Stimulated activated CD8-positive, alpha-beta memory T cell treated with anti-CD3 and anti-CD28 coated beads, Interleukin-12 subunit alpha, Interleukin-12 subunit beta, amount 100 ng/mL, for 24 hours (primary cell): ENCODE results near the gene MST1.

Source experiments
- DNase-seq: peaks from one replicate; pipeline ENCODE4 v3.0.0-alpha.2; 2020; ENCODE audit errors: extremely low read depth

MST1 gene

GRCh38 chr3:49656541-49657112 lies 32.6 kb downstream of the MST1 start:
- DNase-seq: no peak

- DNase-seq: no peak
Observed at GRCh38 chr3:49655731-49656285, 33.5 kb downstream of the MST1 start.

DNA sequence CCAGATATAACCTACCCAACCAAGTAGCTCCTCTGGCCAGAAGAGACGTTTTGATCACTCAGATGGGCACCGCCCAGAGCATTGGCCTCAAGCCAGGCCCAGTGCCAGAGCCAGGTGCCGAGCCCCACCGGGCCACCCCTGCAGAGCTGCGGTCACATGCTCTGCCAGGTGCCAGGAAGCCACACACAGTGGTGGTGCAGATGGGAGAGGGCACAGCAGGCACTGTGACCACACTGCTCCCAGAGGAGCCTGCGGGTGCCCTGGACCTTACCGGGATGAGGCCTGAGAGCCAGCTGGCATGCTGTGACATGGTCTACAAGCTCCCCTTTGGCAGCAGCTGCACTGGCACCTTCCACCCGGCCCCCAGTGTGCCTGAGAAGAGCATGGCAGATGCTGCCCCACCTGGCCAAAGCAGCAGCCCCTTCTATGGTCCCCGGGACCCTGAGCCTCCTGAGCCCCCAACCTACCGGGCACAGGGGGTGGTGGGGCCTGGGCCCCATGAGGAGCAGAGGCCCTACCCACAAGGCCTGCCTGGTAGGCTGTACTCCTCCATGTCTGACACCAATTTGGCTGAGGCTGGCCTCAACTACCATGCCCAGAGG lies 34.2 kb downstream of the MST1 start:
- no peak for DNase-seq

DNA sequence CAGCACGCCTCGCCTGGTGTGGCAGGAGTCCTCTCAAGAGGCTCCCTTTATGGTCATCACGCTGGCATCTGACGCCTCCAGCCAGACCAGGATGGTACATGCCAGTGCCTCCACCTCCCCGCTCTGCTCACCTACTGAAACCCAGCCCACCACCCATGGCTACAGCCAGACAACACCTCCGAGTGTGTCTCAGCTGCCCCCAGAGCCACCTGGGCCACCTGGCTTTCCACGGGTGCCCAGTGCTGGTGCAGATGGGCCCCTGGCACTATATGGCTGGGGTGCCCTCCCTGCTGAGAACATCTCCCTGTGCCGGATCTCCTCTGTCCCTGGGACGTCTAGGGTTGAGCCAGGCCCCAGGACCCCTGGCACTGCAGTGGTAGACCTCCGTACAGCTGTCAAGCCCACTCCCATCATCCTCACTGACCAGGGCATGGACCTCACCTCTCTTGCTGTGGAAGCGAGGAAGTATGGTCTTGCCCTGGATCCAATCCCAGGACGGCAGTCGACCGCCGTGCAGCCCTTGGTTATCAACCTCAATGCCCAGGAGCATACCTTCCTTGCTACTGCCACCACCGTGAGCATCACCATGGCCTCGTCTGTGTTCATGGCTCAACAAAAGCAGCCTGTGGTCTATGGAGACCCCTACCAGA lies 35.0 kb downstream of the MST1 start:
- DNase-seq: no peak

GRCh38 chr3:49653621-49654020 lies 35.7 kb downstream of the MST1 start:
- DNase-seq: no peak

GRCh38 chr3:49652903-49653415 lies 36.3 kb downstream of the MST1 start:
- no peak for DNase-seq

- no peak for DNase-seq
Observed at GRCh38 chr3:49652218-49652902, 36.9 kb downstream of the MST1 start.

- DNase-seq: no peak
Observed at GRCh38 chr3:49650637-49651036, 38.6 kb downstream of the MST1 start.

- DNase-seq: no peak
Observed at GRCh38 chr3:49650177-49650576, 39.1 kb downstream of the MST1 start.

GRCh38 chr3:49649576-49649975 lies 39.7 kb downstream of the MST1 start:
- no peak for DNase-seq

GRCh38 chr3:49648354-49649019 lies 40.8 kb downstream of the MST1 start:
- no peak for DNase-seq

DNA sequence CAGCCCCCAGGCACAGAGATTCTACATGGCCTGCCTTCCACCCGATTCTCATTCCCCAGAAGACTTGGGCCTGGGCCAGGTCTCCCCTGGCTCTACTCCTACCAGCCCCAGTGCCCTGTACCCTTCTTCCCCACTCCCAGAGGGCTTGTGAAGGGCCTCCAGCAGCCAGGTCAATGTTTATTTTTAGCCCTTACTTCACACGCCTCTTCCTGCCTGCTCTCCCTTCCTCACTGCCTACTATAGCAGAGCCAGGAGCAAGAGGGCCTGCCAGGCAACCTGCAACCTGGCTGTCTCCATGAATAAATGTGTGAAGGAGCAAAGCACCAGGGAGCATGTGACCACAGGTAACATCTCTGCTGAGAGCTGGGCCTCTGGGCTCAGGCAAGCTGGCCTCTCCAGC lies 41.5 kb downstream of the MST1 start:
- no peak for DNase-seq

DNA sequence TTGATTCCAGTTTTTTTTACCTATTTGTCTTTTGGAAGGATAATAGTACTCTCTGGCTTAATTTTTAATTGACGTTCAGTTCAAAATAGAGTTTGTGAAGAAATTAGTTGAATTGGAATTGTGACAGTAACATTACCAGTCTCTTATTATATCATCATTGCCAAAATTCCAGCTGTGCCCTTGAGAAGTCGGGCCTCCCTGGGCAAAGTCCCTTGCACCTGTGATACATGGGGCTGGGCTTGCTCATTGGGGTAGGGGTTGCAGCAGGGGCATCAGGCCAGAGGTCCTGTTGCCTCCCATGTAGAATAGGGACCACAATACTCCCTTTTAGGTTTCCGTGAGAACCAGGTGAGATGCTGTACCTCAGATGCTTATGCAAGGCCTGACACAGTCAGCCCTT lies 43.0 kb downstream of the MST1 start:
- no peak for DNase-seq

GRCh38 chr3:49644684-49645083 lies 44.6 kb downstream of the MST1 start:
- DNase-seq: no peak

DNA sequence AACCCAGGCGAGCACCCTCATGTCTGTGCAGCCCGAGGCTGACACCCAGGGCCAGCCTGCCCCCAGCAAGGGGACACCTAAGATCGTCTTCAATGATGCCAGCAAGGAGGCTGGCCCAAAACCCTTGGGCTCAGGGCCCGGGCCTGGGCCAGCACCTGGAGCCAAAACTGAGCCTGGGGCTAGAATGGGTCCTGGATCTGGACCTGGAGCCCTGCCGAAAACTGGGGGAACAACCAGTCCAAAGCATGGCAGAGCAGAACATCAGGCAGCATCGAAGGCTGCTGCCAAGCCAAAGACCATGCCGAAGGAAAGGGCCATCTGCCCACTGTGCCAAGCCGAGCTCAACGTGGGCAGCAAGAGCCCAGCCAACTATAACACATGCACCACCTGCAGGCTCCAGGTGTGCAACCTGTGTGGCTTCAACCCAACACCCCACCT lies 46.5 kb downstream of the MST1 start:
- DNase-seq: no peak

DNA sequence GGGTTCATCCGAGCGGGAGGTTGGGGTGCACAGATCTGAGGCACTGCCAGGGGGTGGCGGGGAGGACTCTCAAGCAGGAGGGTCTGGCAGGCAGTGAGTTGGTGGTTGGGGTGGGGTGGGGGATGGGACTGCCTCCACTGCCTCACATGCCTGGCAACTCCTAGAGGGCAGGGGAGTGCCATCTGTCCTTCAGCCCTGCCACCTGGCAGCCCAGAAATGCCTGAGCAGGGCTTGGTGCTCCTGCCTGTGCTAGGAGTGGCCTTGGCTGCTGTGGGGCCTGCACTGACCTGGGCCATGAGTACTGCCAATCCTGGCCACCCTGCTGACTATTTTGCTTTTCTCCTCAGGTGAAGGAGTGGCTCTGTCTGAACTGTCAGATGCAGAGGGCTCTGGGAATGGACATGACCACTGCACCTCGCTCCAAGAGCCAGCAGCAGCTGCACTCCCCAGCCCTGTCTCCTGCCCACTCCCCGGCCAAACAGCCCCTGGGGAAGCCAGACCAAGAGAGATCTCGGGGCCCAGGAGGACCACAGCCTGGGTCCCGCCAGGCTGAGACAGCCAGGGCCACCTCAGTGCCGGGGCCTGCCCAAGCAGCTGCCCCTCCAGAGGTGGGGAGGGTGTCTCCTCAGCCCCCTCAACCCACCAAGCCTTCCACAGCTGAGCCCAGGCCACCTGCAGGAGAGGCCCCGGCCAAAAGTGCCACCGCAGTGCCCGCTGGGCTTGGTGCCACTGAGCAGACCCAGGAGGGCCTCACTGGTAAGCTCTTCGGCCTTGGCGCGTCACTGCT lies 47.2 kb downstream of the MST1 start:
- no peak for DNase-seq

DNA sequence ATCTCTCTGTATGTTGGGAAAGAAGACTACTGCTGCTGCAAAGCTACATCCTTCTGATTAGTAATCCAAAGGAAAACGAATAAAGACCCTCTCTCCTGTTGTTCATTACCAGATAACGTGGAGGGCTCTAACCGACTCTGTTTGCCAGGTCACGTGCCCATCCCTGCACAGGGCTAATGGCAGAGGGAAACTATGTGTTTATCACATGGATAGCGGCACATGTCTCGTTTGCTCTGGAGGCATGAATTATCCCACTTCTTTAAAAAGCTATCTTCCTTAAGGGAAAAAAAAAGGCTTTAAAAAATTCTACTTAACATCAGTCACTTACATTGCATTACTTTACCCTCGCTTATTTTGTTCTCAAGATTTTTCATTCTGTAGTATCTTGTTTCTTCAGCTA lies 48.0 kb downstream of the MST1 start:
- no peak for DNase-seq

DNA sequence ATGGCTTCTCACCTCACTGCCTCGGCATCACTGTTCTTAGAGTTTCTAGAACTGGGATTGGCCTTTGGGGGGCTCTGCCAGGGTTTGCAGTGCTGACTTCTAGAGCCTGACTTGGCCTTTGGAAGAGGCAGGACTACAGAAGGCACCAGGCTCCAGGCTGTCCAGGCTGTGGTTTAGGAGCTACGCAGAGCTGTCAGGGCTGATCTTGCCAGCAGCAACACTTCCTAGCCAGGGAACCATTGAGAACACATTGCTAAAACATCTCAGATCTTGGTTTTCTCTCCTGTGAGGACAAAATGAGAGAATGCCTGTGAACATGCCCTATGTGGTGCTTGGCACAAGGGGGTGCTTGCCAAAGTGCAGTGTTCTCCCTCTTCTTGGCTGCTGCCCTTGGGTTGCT lies 49.7 kb downstream of the MST1 start:
- no peak for DNase-seq

GRCh38 chr3:49638445-49638844 lies 50.8 kb downstream of the MST1 start:
- no peak for DNase-seq

GRCh38 chr3:49636883-49637609 lies 52.2 kb downstream of the MST1 start:
- no peak for DNase-seq
